ENCODE data around the gene PPIL3.

Gene PPIL3

DNA sequence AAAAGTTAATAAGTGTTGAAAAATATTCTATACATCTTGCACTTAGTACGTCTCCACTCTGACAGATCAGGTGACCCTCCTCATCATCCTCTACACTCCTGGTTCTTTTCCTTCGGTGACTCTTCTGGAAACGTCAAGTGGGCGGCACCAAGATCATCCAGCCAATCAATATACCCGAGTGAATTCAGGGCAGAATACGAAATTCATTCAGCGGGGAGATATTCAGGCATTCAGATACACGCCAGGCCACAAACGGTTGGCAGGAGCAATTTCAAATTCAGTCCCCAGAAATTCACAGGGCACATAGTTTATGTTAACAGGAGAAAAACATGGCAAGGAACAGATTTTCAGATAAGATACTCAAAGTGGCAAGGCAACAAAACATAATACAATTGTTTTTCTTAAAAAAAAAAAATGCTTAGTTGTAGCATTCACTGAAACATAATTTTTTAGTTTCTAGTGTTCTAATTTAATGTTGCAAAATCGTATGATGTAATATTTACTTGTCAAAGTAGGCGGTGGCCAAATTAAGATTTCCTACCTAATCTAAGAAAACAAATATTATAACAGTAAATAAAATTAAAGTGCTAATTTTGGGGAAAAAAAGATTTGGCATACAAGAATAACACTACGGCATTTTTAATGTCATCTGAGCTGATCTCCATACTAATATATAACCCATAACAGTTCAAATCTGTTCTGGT, 28.6 kb downstream of the PPIL3 start:
- DNase-seq: no peak

DNA sequence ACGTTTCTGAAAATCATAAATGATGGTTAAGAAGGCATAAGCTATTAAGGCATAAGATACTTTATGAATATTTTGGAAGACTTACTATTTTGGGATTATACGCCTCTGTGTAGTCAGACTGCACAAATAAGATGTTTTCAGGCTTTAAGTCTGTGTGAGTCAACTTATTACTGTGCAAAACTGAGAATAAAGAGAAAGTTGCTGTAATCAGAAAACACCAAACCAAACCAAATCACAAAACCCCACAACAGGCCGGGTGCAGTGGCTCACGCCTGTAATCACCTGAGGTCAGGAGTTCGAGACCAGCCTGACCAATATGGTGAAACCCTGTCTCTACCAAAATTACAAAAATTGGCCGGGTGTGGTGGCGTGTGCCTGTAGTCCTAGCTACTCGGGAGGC, 32.1 kb downstream of the PPIL3 start:
- DNase-seq: no peak

DNA sequence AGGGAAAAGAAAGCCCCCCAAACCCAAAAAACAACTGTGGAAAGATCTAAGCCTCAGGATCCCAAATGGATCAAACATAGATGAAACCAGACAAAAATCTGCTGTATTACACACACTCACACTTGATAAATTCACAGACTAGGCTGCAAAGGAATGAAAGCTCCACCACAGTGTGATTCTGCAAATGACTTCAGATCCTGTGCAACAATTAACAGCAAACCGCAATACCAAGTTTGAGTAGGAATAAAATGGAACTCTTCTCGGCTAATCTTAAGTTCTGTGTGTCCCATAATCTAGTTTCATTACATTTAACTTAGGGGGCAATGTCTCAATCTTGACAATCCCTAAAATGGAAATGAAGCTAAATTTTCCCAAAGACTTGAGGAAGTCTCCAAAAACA, 36.3 kb downstream of the PPIL3 start:
- DNase-seq: no peak

DNA sequence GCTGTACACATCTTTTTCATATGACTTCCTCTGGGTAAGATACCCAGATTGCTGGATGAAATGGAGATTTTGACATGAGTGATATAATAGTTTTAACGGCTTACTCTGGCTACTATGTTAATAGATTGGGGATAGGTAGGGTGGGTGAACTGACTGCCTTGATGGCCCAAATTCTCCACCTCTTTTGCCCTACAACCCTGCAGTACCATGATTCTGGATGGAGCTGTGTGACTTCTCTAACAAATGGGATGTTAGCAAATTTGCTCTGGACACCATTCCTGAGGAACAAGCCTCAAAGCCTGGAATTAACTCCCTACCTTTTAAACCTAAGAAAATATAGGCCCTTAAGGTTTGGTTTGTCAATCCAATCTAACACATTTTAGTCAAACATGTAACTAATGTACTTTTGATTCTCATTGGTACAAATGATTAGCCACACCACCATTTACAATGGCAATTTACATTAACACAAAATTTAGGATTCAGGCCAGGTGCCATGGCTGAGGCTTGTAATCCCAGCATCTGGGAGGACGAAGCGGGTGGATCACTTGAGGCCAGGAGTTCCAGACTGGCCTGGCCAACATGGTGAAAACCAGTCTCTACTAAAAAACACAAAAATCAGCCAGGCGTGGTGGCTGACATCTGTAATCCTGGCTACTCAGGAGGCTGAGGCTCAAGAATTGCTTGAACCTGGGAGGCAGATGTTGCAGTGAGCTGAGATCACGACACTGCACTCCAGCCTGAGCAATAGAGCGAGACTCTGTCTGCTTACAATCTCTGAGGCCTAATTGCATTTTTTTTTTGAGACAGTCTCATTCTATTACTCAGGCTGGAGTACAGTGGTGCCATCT, 37.3 kb downstream of the PPIL3 start:
- DNase-seq: no peak

DNA sequence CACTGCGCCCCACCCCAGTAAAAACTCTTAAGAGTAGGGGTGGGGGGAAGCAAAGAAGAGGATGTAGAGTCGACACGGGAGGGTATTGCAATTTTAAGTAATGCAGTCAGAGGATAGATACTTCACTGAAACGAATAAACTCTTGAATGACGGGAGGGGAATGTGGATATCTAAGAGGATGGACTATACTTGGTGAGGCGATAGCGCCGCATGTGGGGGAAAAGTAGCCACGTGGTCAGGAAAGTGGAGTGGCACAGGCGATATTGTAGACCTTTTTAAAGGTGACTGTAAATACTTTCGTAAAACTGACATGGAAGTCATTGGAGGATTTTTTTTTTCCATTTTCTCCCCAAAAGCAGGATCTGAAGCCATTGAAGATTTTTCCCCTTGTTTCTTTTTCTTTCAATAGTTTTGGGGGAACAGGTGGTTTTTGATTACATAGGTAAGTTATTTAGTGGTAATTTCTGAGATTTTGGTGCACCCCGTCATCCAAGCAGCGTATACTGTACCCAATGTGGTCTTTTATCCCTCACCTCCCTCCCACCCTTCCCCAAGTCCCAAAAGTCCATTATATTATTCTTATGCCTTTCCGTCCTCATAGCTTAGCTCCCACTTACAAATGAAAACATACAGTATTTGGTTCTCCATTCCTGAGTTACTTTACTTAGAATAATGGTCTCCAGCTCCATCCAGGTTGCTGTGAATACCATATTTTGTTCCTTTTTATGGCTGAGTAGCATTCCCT, 38.2 kb downstream of the PPIL3 start:
- DNase-seq: no peak

DNA sequence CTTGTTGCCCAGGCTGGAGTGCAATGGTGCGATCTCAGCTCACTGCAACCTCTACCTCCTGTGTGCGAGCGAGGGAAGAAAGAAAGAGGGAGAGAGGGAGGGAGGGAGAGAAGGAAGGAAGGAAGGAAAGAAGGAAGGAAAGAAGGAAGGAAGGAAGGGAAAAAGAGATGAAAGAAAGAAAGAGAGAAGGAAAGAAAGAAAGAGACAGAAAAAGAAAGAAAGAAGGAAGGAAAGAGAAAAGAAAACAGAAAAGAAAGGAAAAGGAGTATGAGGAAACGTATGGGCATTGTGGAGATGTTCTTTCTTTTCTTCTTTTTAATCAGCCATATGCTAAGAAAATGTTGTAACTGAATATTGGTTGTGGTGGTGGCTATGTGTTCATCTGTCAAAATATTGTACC, 40.9 kb downstream of the PPIL3 start:
- DNase-seq: no peak

DNA sequence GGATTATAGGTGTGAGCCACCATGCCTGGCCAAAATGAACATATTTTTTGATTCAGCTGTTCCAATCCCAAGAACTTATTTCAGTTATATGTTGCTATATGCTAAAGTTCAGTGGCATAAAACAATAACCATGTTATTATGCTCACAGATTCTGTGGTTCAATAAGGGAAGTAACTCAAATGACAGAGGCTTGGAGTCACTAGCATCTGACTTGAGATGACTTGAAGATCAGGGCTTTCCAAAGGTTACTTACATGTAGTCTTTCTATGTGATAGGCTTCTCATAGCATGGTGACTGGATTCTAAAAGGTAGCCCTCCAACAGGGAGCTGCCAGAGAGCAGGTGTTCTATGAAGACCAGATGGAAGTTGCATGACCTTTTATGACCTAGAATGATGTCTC, 41.6 kb downstream of the PPIL3 start:
- no peak for DNase-seq

DNA sequence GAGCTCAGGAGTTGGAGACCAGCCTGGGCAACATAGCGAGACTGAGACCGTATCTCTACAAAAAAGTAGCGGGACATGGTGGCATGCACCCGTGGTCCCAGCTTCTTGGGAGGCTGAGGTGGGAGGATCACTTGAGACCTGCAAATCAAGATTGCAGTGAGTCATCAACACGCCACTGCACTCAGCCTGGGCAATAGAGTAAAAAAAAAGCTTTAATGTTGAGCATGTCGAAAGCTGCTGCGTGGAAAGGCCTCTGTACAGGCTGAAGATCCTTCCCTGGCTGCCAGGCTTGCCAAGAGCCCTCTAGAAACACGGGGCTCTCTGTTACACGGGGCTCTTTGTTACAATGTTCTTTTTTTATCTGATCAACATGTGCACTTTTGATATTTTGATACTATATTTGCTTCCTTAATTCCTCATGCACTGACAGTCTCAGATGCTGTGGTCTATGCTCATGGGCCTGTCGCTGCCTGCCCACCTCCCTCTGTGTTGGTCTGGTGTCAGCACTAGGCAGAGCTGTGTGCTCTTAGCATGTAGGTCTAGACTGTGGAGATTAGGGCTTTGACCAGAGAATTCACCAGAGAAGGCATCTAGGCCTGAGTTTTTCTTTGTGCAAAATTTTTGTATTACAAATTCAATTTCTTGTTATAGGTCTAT, 43.1 kb downstream of the PPIL3 start:
- no peak for DNase-seq

DNA sequence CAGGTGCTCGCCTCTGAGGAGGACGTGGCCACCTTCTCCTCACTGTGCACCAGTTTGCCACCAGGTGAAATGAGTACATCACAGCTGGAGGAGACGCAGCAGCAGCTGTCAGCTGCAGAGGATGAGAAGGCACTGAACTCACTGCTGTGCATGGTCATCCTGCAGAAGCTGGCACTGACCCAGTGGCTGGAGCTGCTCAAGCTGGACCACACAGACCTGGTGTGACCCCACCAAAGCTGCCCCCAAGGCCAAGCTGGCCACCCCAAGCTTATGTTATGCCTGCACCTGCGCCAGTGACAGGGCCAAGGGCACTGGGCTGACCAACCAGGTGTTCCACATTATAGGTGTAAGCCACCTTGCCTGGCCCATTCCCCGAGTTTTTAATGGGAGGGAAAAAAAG, 43.7 kb downstream of the PPIL3 start:
- no peak for DNase-seq

DNA sequence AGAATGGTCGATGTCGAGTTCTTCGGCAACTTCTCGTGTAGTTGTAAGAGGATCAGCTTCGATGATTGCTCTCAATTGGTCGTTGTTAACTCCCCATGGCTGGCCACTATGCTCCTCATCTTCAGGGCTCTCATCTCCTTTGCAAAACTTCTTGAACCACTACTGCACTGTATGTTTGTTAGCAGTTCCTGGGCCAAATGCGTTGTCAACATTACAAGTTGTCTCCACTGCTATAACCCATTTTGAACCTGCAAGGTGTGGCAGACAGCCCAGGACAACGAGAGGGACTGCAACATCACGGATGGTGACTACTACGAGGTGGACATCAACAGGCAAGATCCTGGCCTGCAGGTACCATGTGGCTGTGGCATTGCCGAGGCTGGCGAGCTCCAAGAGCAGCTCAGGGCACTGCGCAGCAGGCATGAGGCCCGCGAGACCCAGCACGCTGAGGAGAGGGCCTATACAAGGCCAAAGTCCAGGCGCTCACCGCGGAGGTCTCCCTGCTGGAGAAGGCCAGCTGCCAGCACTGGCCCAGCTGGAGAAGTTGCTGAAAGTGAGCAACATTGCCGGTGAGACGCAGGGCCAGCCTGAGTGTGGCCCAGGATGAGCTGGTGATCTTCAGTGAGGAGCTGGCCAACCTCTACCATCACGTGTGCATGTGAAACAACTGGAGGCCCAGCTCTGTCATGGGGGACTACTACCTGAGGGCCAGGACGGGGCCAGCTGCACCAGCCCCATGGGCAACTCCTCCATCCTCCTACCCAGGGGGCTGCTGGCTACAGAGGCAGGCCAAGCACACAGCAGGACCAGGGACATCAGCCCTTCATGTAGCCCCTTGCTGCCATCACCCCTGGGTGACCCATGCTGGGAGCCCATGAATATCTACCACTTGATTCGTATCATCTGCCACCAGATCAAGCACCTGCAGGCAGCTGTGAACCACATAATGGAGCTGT, 44.6 kb downstream of the PPIL3 start:
- DNase-seq: no peak

DNA sequence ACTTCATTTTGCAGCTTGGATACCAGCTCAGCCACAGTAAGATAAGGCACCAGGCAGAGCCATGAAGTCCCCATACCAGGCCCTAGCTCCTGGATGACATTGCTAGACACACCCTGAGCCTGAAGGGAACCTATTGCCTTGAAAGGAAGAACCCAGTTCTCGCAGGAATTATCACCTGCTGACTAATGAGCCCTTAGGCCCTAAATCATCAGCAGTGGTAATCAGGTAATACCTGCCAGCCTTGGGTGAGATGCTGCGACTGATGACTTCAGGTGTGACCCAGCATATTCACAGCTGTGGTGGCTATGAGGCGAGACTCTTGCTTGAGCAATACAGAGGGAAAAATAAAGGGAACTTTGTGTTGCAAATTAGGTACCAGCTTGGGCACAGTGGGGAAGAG, 49.4 kb downstream of the PPIL3 start:
- no peak for DNase-seq

DNA sequence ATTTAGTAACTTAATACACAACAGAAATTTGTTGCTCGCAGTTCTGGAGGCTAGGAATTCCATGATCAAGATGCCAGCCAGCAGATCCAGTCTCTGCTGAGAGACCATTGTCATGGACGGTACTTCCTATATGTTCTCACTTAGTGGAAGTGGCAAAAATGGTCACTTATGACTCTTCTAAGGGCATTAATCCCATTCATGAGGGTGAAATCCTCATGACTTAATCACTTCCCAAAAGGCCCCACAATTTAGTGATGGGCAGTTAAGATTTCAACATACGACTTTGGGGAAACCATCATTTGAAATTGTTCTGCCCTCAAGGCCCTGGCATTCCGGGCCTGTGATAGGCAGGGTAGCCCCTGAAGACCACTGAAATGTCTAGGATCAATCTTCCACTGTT, 54.2 kb downstream of the PPIL3 start:
- no peak for DNase-seq

DNA sequence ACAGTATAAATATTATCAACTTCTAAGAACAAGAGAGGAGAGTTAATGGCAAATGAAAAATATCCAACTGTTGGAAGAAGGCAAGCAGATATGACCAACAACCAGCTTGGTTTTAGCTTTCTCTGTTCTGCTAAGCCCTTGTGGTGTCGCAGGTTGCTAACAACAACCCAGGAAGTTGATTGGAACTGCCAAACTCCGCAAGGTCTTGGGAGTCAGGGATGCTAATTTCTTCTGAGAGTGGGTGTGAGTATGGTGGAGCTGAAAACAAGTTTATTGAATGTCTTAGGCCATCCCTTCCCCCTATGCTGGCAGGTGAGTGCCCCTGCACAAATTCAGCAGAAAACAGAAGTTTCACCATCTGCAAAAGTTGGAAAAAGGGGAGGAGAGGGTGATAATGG, 59.6 kb downstream of the PPIL3 start:
- no peak for DNase-seq

DNA sequence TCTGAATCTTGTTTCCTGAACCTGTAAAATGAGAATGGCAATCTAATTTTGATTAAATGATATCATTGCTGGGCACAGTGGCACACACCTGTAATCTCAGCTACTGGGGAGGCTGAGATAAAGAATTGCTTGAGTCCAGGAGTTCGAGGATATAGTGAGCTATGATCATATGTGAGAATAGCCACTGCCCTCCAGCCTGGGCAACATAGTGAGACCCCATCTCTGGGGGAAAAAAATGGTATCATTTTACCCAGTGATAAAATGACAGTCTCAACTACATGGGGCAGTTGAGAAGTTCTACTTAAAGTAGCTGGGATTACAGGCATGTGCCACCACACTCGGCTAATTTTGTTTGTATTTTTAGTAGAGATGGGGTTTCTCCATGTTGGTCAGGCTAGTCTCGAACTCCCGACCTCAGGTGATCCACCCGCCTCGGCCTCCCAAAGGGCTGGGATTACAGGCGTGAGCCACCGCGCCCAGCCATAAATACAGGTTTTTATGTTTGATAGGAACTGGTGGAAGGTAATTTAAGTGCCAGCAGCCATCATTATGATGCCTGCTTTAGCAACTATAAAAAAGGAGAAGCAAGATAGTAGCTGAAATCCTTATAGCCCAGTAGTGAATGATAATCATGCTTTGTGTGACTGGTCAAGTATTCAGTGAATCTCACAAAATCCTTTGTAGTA, 60.2 kb downstream of the PPIL3 start:
- DNase-seq: no peak

DNA sequence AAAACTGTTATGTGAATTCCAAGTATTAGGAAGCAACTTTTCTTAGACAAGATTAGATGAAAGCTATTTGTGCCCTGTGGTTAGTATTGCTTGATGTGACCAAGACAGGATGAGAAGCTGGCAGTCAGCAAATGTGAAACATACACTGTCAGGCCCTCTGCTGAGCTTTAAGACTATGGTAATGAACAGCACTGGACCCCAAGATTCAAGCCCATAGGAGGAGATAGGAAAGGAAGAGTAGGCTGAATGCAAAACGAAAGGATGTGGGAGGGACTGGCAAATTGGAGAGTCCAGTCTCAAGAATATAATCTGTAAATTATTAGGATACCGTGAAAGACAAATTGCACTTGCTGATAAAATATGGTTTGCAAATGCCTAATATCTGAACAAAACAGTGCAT, 60.8 kb downstream of the PPIL3 start:
- no peak for DNase-seq

DNA sequence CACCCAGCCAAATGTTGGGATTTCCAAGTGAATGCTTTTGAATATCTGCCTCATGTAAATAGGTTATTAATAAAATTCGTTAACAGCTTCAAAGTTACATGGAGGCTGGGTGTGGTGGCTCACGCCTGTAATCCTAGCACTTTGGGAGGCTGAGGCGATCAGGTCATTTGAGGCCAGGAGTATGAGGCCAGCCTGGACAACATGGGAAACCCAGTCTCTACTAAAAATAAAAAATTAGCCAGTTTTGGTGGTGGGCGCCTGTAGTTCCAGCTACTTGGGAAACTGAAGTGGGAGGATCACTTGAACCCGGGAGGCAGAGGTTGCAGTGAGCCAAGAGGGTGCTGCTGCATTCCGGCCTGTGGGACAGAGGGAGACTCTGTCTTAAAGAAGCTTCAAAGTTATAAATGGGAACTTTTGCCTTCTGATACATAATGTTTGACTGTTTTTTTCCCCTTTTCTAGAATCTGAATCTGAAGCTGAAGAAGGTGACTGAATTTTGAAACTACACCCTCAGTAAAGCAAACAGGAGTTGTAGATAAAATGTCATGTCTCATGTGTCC, 67.1 kb downstream of the PPIL3 start:
- DNase-seq: no peak
